SK-N-SH treated with all-trans-retinoic acid at 6 μM for 48 hours (cell line): ENCODE results near the gene ENO3.

Source experiments
- ATAC-seq: fragments of 200-7000 bp; cut with Tn5 transposase; 3 replicates; pipeline ENCODE4 v1.9.1; 2020; ENCODE audit warnings: mild to moderate bottlenecking, moderate library complexity
- ARNTL ChIP-seq: fragments of 450-650 bp; formaldehyde crosslinking; IDR thresholded peaks from 2 replicates; pipeline ENCODE4 v1.5.0; 2020; ENCODE audit warnings: low read depth, mild to moderate bottlenecking, moderate library complexity, borderline replicate concordance
- BACH2 ChIP-seq: fragments of 250-450 bp; sonication (Bioruptor Pico); IDR thresholded peaks from 2 replicates; pipeline ENCODE4 v1.9.0; 2021; ENCODE audit warnings: mild to moderate bottlenecking, borderline replicate concordance
- CSDC2 ChIP-seq: fragments of 250-450 bp; sonication (Bioruptor Pico); IDR thresholded peaks from 2 replicates; pipeline ENCODE4 v1.5.0; 2020; ENCODE audit warnings: mild to moderate bottlenecking, moderate library complexity
- CSRNP3 ChIP-seq: fragments of 250-450 bp; sonication (Bioruptor Pico); IDR thresholded peaks from 2 replicates; pipeline ENCODE4 v1.5.1; 2021; ENCODE audit warnings: mild to moderate bottlenecking, moderate library complexity
- ESRRG ChIP-seq: fragments of 250-450 bp; sonication (Bioruptor Pico); IDR thresholded peaks from 2 replicates; pipeline ENCODE4 v1.6.1; 2021; ENCODE audit warnings: mild to moderate bottlenecking
- ISL1 ChIP-seq: fragments of 250-450 bp; sonication (Bioruptor Pico); IDR thresholded peaks from 2 replicates; pipeline ENCODE4 v2.1.2; 2022; ENCODE audit warnings: mild to moderate bottlenecking, moderate library complexity
- OSR1 ChIP-seq: fragments of 250-450 bp; sonication (Bioruptor Pico); IDR thresholded peaks from 2 replicates; pipeline ENCODE4 v1.8.0; 2022; ENCODE audit warnings: moderate library complexity, mild to moderate bottlenecking, inconsistent platforms
- PATZ1 ChIP-seq: fragments of 250-450 bp; sonication (Bioruptor Pico); IDR thresholded peaks from 2 replicates; pipeline ENCODE4 v1.8.0; 2020; ENCODE audit warnings: mild to moderate bottlenecking, moderate library complexity, borderline replicate concordance
- PPARA ChIP-seq: fragments of 250-450 bp; sonication (Bioruptor Pico); IDR thresholded peaks from 2 replicates; pipeline ENCODE4 v1.5.0; 2020; ENCODE audit warnings: mild to moderate bottlenecking, borderline replicate concordance
- RARB ChIP-seq: fragments of 250-450 bp; sonication (Bioruptor Pico); IDR thresholded peaks from 2 replicates; pipeline ENCODE4 v1.8.0; 2021; ENCODE audit warnings: mild to moderate bottlenecking, moderate library complexity
- SNAI2 ChIP-seq: fragments of 250-450 bp; sonication (Bioruptor Pico); IDR thresholded peaks from 2 replicates; pipeline ENCODE4 v1.5.0; 2020; ENCODE audit warnings: mild to moderate bottlenecking, moderate library complexity
- TCF4 ChIP-seq: fragments of 250-450 bp; sonication (Bioruptor Pico); IDR thresholded peaks from 2 replicates; pipeline ENCODE4 v1.8.0; 2021; ENCODE audit warnings: mild to moderate bottlenecking, moderate library complexity, borderline replicate concordance
- TOX ChIP-seq: fragments of 250-450 bp; sonication (Bioruptor Pico); IDR thresholded peaks from 2 replicates; pipeline ENCODE4 v1.8.0; 2021; ENCODE audit warnings: mild to moderate bottlenecking, moderate library complexity, borderline replicate concordance
- ZFP3 ChIP-seq: fragments of 250-450 bp; sonication (Bioruptor Pico); IDR thresholded peaks from 2 replicates; pipeline ENCODE4 v1.5.0; 2020; ENCODE audit warnings: mild to moderate bottlenecking, moderate library complexity
- ZFP30 ChIP-seq: fragments of 450-650 bp; formaldehyde crosslinking; IDR thresholded peaks from 2 replicates; pipeline ENCODE4 v1.5.0; 2022; ENCODE audit warnings: mild to moderate bottlenecking, moderate library complexity
- ZNF565 ChIP-seq: fragments of 450-650 bp; formaldehyde crosslinking; conservative IDR thresholded peaks from 2 replicates; pipeline ENCODE4 v1.5.0; 2020; ENCODE audit warnings: low read depth, mild to moderate bottlenecking, moderate library complexity
- ZNF70 ChIP-seq: fragments of 450-650 bp; formaldehyde crosslinking; IDR thresholded peaks from 2 replicates; pipeline ENCODE4 v1.5.0; 2020; ENCODE audit warnings: mild to moderate bottlenecking, moderate library complexity
- ZNF8 ChIP-seq: fragments of 450-650 bp; formaldehyde crosslinking; IDR thresholded peaks from 2 replicates; pipeline ENCODE4 v1.5.0; 2020; ENCODE audit warnings: mild to moderate bottlenecking, moderate library complexity
- TF ChIP-seq, protein P1 (sequence below): fragments of 250-450 bp; sonication (Bioruptor Pico); IDR thresholded peaks from 2 replicates; pipeline ENCODE4 v1.5.0; 2020; ENCODE audit warnings: mild to moderate bottlenecking, moderate library complexity
- TF ChIP-seq, protein P2 (sequence below): fragments of 250-450 bp; sonication (Bioruptor Pico); IDR thresholded peaks from 2 replicates; pipeline ENCODE4 v1.5.1; 2020; ENCODE audit warnings: low read depth, mild to moderate bottlenecking, moderate library complexity

ENO3 gene

DNA sequence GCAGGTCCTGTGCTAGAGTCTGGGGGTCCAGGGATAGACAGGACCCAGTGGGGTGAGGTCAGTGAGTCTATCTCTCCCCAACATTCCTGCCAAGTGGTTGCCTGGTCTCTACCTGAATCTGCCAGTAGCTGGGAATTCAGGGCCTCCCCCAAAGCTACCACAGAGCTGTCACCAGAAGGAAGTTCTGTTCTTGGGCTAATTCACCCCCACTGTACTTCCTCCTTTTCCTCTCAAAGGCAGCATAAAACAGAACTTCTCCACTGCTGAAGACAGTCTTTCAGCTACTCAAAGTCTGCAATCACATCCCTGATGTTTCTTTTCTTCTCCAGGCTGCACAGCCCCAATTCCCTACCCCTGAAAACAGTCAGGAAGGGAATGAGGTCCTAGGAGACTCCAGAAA, 27.8 kb downstream of the ENO3 start:
- no peak for TF ChIP-seq TCF4 (CRISPR knock-in tag)
- TF ChIP-seq ZNF565 (CRISPR knock-in tag): no peak
- no peak for TF ChIP-seq RARB (CRISPR knock-in tag)
- no peak for TF ChIP-seq TOX (CRISPR knock-in tag)
- no peak for TF ChIP-seq ZFP30 (CRISPR knock-in tag)
- TF ChIP-seq ZNF70 (CRISPR knock-in tag): no peak
- TF ChIP-seq PATZ1: no peak
- no peak for TF ChIP-seq CSDC2 (CRISPR knock-in tag)
- no peak for TF ChIP-seq CSRNP3
- no peak for TF ChIP-seq ZNF8
- TF ChIP-seq, protein P1, sequence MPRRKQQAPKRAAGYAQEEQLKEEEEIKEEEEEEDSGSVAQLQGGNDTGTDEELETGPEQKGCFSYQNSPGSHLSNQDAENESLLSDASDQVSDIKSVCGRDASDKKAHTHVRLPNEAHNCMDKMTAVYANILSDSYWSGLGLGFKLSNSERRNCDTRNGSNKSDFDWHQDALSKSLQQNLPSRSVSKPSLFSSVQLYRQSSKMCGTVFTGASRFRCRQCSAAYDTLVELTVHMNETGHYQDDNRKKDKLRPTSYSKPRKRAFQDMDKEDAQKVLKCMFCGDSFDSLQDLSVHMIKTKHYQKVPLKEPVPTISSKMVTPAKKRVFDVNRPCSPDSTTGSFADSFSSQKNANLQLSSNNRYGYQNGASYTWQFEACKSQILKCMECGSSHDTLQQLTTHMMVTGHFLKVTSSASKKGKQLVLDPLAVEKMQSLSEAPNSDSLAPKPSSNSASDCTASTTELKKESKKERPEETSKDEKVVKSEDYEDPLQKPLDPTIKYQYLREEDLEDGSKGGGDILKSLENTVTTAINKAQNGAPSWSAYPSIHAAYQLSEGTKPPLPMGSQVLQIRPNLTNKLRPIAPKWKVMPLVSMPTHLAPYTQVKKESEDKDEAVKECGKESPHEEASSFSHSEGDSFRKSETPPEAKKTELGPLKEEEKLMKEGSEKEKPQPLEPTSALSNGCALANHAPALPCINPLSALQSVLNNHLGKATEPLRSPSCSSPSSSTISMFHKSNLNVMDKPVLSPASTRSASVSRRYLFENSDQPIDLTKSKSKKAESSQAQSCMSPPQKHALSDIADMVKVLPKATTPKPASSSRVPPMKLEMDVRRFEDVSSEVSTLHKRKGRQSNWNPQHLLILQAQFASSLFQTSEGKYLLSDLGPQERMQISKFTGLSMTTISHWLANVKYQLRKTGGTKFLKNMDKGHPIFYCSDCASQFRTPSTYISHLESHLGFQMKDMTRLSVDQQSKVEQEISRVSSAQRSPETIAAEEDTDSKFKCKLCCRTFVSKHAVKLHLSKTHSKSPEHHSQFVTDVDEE: no peak
- no peak for TF ChIP-seq SNAI2 (CRISPR knock-in tag)
- TF ChIP-seq ARNTL (CRISPR knock-in tag): no peak
- no peak for TF ChIP-seq PPARA (CRISPR knock-in tag)
- TF ChIP-seq, protein P2, sequence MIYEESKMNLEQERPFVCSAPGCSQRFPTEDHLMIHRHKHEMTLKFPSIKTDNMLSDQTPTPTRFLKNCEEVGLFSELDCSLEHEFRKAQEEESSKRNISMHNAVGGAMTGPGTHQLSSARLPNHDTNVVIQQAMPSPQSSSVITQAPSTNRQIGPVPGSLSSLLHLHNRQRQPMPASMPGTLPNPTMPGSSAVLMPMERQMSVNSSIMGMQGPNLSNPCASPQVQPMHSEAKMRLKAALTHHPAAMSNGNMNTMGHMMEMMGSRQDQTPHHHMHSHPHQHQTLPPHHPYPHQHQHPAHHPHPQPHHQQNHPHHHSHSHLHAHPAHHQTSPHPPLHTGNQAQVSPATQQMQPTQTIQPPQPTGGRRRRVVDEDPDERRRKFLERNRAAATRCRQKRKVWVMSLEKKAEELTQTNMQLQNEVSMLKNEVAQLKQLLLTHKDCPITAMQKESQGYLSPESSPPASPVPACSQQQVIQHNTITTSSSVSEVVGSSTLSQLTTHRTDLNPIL: no peak
- no peak for ATAC-seq

DNA sequence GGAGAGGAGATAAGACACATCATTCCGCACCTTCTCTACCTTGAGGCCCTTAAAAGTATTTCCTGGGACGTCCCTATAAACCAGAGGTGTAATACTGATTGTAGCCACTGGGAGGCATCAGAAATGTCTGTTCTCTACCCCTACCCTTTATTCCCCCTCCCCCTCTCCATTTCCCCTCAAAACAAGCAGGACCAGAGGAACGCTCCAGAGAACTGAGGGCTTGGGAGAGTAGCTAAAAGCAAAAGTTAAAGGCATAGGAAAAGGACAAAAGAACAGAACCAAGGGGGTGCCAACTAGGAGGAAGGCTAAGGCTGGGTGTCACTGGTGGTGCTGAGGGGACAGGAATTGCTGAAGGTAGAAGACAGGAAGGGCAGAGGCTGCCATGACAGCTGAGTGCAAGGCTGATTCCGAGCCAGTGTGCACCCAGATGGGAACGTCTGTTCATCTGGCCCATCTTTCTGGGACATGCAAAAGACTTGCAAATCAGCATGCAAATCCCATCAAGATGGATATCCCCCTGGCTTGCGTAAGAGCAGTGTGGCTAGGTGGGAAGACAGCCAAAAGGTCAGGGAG, 29.8 kb downstream of the ENO3 start:
- TF ChIP-seq PATZ1 (no peak), OSR1 (CRISPR knock-in tag) (no peak), ZNF565 (CRISPR knock-in tag) (no peak), TOX (CRISPR knock-in tag) (no peak), ZNF8 (no peak), RARB (CRISPR knock-in tag) (no peak), ESRRG (CRISPR knock-in tag) (no peak), CSRNP3 (no peak), TCF4 (CRISPR knock-in tag) (no peak), ISL1 (CRISPR knock-in tag) (no peak), ZNF70 (CRISPR knock-in tag) (no peak), ZFP30 (CRISPR knock-in tag) (no peak), BACH2 (CRISPR knock-in tag) (no peak), ZFP3 (CRISPR knock-in tag) (no peak)
- TF ChIP-seq, protein P1: no peak
- TF ChIP-seq, protein P2: no peak
- peak; percentile 75 for ATAC-seq
